Kidney (tissue), 14 donors: ENCODE data around the gene TEX29. TPM values are rescaled to one million over a fixed set of nuclear protein-coding genes. Genes with fewer than 3 reads are reported as not detected.

Experiments used
- DNase-seq, 5 donors: peaks; one replicate each; pipeline ENCODE4 v3.0.0-alpha.2; 2013 to 2020
- FAIRE-seq: peaks from 2 replicates; lab custom pipeline; 2012; peaks lifted over from hg19 to GRCh38; lab: Jason Lieb, UNC
- H3K27ac ChIP-seq, 2 donors: one replicate each; pipeline ENCODE4 v1.7.0; 2013; ENCODE audit warnings: low read depth in 2 of 2, low read length in 2 of 2, inconsistent platforms in 1 of 2
- H3K27me3 ChIP-seq: one replicate; pipeline ENCODE4 v1.7.1; 2013; ENCODE audit warnings: low read length, inconsistent platforms; ENCODE audit not compliant: control insufficient read depth, insufficient read depth
- H3K36me3 ChIP-seq, 3 donors: one replicate each; pipeline versions ENCODE4 v1.7.0 to v1.7.1; 2013; ENCODE audit warnings: low read length in 3 of 3, control low read depth in 1 of 3, inconsistent platforms in 1 of 3; ENCODE audit not compliant: insufficient read depth in 3 of 3, control insufficient read depth in 2 of 3
- H3K4me1 ChIP-seq, 3 donors: one replicate each; pipeline versions ENCODE4 v1.7.0 to v1.7.1; 2013; ENCODE audit warnings: low read length in 3 of 3, inconsistent platforms in 1 of 3, low read depth in 1 of 3; ENCODE audit not compliant: control insufficient read depth in 2 of 3, insufficient read depth in 2 of 3
- H3K4me3 ChIP-seq, 3 donors: one replicate each; pipeline versions ENCODE4 v1.7.0 to v1.8.1; 2013; ENCODE audit warnings: low read length in 3 of 3, control low read depth in 1 of 3, inconsistent platforms in 1 of 3
- H3K9ac ChIP-seq, 3 donors: one replicate each; pipeline versions ENCODE4 v1.7.0 to v1.7.1; 2013; ENCODE audit warnings: low read length in 3 of 3, control low read depth in 1 of 3, inconsistent platforms in 1 of 3
- H3K9me3 ChIP-seq, 3 donors: one replicate each; pipeline versions ENCODE4 v1.7.0 to v1.7.1; 2013; ENCODE audit warnings: low read length in 3 of 3, control low read depth in 1 of 3, inconsistent platforms in 1 of 3; ENCODE audit not compliant: control insufficient read depth in 2 of 3, insufficient read depth in 1 of 3
- intact Hi-C: fragments of 100-400 bp; cut with DNase I; formaldehyde crosslinking; loops from one replicate; pipeline ENCODE4 v1.11.1; 2022
- polyA plus RNA-seq: library from polyadenylated mRNA; stranded (reverse); fragments of 350-450 nt; fragmentation: Illumina TruSeq; extraction: RNeasy Lipid Tissue Mini Kit (QIAGEN cat#74804); gene quantifications from one replicate; pipeline ENCODE4 v1.2.3, GENCODE V29; 2014; ENCODE audit warnings: low read depth, low replicate concordance; ENCODE audit not compliant: insufficient read depth
- total RNA-seq: library from RNA; stranded (reverse); fragmentation: NEBNext Ultra II Directional; extraction: Animal tissue kit (Norgen Biotek cat#: 25700); gene quantifications from one replicate; pipeline ENCODE4 v1.2.1, GENCODE V29; 2021
- TF ChIP-seq, protein P1 (sequence below): IDR thresholded peaks from 3 replicates; pipeline ENCODE4 v1.5.1; 2012; ENCODE audit warnings: mild to moderate bottlenecking, moderate library complexity, borderline replicate concordance; ENCODE audit not compliant: insufficient read depth; ENCODE audit errors: extremely low read depth
- donor health status: control.
- donor health status: control.
- donor health status: control.
- donor health status: control.
- donor health status: control.
- donor health status: DM: yes; HTN: yes; CAD: no.
- donor health status: Normal renal cell carcinoma (clear cell type).

The TEX29 gene
- total and polyA plus RNA-seq, 2 donors from 2014 or later: not detected

DNA sequence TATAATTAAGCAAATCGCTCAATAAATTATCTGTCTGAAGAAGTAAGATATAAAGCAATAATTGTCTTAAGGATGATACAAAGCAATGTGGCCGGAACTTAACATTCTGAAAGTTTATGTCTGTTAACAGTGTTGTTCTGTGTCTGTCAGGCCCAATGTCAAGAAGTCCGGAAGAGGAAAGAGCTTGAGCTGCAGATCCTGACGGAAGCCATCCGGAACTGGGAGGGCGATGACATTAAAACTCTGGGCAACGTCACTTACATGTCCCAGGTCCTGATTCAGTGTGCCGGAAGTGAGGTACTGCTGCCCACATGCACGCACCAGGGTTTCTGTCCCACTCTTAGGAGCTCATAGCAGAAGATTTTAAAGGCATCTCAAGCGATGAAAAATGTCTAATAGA is 45.1 kb upstream of the TEX29 start:
- FAIRE-seq: no peak
- Histone ChIP-seq H3K27me3 (no peaks in the 10 kb centered on the region), H3K4me3 (no peak overlapping the region), H3K36me3 (peaks cover 4 to 67% (median 25%) of the 10 kb centered on the region in 3 donors), H3K27ac (no peak overlapping the region), H3K4me1 (no peaks in the 10 kb centered on the region), H3K9me3 (no peaks in the 10 kb centered on the region), H3K9ac (no peak overlapping the region)
- intact Hi-C loops: no loop called here
- TF ChIP-seq, protein P1, sequence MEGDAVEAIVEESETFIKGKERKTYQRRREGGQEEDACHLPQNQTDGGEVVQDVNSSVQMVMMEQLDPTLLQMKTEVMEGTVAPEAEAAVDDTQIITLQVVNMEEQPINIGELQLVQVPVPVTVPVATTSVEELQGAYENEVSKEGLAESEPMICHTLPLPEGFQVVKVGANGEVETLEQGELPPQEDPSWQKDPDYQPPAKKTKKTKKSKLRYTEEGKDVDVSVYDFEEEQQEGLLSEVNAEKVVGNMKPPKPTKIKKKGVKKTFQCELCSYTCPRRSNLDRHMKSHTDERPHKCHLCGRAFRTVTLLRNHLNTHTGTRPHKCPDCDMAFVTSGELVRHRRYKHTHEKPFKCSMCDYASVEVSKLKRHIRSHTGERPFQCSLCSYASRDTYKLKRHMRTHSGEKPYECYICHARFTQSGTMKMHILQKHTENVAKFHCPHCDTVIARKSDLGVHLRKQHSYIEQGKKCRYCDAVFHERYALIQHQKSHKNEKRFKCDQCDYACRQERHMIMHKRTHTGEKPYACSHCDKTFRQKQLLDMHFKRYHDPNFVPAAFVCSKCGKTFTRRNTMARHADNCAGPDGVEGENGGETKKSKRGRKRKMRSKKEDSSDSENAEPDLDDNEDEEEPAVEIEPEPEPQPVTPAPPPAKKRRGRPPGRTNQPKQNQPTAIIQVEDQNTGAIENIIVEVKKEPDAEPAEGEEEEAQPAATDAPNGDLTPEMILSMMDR: no peak
- DNase-seq: no peak

DNA sequence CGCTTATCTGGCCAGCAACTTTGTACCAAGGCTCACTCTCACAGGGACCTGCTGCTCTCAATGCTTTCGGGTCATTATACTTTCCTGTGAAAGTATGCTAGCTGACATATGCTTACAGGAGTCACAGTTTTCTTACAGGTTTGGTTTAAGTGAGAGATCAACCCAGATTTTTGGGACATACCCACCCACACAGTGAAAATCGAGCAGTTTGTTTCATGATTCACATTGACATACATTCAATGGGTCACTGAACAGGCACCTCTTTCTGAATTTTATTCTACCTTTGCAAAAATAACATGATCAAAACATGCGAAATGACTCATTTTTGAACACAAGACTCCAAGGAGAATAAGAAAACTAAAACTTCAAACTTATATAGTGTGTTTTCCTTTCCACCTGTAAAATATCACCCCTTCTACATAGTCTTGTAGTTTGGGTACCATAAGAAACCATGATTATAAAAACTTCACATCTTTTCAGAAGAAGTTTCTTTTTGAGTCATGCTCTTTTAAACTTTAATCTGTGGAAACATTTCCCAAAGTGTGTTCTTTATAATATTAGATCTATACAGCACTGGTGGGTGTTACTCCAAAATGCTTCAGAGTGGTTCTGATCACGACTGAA is 44.3 kb upstream of the TEX29 start:
- DNase-seq: no peak
- intact Hi-C loops: no loop called here
- H3K36me3 ChIP-seq: peaks cover 5 to 72% (median 29%) of the 10 kb centered on the region in 3 donors

DNA sequence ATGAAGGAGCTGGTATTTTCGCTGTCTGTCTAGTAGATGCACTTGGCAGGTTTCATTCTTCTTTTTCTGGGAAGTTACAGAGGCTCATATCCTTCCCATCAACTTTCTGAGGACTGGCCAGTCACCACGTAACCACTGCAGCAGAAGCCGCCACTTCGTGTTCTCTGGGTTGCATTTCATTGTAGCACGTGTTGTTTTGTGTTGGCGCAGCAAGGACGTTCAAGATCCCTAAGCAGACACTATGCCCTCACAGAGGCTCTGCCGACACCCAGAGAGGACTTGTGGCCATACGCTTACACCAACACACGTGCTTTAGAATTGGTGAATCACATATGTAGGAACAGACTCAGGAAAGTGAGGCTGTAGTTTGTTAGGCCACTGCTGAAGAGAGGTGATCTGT is 42.2 kb upstream of the TEX29 start:
- peaks cover 5 to 68% (median 32%) of the 10 kb centered on the region in 3 donors for H3K36me3 ChIP-seq
- H3K27me3 ChIP-seq: no peaks in the 10 kb centered on the region
- TF ChIP-seq, protein P1: no peak
- H3K9me3 ChIP-seq: no peaks in the 10 kb centered on the region
- peaks cover 0 to 4% (median 0%) of the 10 kb centered on the region in 3 donors for H3K4me1 ChIP-seq
- FAIRE-seq (no peak), DNase-seq (no peak)
- no peak overlapping the region for H3K4me3 ChIP-seq
- H3K27ac ChIP-seq: no peak overlapping the region
- intact Hi-C loops: no loop called here
- H3K9ac ChIP-seq: no peak overlapping the region

More for the DNA sequence above, 44.3 kb upstream of the TEX29 start:
- H3K27me3 ChIP-seq: no peaks in the 10 kb centered on the region
- TF ChIP-seq, protein P1: no peak
- FAIRE-seq: no peak
- no peak overlapping the region for H3K27ac ChIP-seq
- no peaks in the 10 kb centered on the region for H3K9me3 ChIP-seq
- H3K4me1 ChIP-seq: no peaks in the 10 kb centered on the region
- no peak overlapping the region for H3K4me3 ChIP-seq
- no peak overlapping the region for H3K9ac ChIP-seq
